Cardiac septum (tissue), 1 donor: Measurements from ENCODE around the gene TIMELESS. TPM values are rescaled to one million over a fixed set of nuclear protein-coding genes. Genes with fewer than 3 reads are reported as not detected.
"Not testable (repeated sequence)": the region's sequence is repeated elsewhere in the genome, so short reads cannot be mapped to it uniquely, and the experiment has no call there.

ENCODE experiments used
- DNase-seq: peaks from one replicate; pipeline ENCODE4 v3.0.0-alpha.2; 2020; ENCODE audit warnings: low spot score
- intact Hi-C: fragments of 100-400 bp; cut with DNase I; formaldehyde crosslinking; loops from one replicate; pipeline ENCODE4 v1.14.0; 2022
- long read RNA-seq: library from polyadenylated mRNA; unstranded; transcript quantifications from one replicate; pipeline ENCODE4 v2.0.0, GENCODE V29; 2021
- total RNA-seq: library from RNA; stranded (reverse); fragmentation: NEBNext Ultra II Directional; extraction: Animal tissue kit (Norgen Biotek cat#: 25700); gene quantifications from one replicate; pipeline ENCODE4 v1.2.1, GENCODE V29; 2021
- donor health status: DM: no; HTN: no; CAD: no.

The TIMELESS gene, protein sequence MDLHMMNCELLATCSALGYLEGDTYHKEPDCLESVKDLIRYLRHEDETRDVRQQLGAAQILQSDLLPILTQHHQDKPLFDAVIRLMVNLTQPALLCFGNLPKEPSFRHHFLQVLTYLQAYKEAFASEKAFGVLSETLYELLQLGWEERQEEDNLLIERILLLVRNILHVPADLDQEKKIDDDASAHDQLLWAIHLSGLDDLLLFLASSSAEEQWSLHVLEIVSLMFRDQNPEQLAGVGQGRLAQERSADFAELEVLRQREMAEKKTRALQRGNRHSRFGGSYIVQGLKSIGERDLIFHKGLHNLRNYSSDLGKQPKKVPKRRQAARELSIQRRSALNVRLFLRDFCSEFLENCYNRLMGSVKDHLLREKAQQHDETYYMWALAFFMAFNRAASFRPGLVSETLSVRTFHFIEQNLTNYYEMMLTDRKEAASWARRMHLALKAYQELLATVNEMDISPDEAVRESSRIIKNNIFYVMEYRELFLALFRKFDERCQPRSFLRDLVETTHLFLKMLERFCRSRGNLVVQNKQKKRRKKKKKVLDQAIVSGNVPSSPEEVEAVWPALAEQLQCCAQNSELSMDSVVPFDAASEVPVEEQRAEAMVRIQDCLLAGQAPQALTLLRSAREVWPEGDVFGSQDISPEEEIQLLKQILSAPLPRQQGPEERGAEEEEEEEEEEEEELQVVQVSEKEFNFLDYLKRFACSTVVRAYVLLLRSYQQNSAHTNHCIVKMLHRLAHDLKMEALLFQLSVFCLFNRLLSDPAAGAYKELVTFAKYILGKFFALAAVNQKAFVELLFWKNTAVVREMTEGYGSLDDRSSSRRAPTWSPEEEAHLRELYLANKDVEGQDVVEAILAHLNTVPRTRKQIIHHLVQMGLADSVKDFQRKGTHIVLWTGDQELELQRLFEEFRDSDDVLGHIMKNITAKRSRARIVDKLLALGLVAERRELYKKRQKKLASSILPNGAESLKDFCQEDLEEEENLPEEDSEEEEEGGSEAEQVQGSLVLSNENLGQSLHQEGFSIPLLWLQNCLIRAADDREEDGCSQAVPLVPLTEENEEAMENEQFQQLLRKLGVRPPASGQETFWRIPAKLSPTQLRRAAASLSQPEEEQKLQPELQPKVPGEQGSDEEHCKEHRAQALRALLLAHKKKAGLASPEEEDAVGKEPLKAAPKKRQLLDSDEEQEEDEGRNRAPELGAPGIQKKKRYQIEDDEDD
- 2.0 TPM for total RNA-seq
- long read RNA-seq, full-length matches to known transcripts = 2 of 4 reads
- long read RNA-seq, partial matches to known transcripts = 1 of 4 reads
- long read RNA-seq, other reads (novel, unspliced or antisense) = 1 of 4 reads

DNA sequence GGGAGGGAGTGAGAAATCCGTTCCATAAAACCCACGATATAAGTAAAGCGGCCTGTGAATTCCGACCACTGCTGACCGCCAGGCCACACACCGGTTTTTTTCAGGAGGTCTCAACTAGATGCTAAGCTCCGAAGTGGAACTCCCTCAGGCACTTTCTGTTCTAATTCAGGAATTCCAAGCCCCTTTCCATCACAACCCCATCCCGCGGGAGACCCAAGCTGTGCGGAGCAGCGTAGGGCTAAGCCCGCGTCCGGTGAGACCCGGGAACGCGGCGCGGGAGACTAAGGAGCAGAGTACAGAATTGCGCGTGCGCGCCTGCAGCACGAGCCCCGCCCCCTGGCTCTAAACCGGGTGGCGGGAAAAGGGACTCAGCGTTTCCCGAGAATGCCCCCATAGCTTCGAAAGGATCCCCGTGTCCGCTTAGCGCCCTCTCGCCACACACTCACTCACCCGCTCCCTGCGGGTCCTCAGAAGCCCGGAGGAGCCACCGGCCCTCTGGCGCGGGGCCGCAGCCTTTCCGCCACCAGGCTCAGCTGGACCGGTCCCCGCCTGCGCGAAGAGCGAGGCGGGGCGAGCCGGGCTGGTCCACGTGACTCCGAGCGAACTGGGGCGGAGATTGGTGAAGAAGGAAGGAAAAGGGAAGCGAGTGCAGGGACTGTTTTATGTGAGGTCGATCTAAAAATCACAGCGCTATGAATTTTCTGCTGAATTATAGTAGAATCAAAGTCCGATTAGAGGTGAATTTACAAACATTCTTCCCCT is at the start of gene TIMELESS:
Gene TIMELESS, minus strand, starts transcription at position 567 of the 762 bp plus-strand sequence. CDS start 15,256 bp downstream, outside the sequence.
- intact Hi-C loops = loop anchor here (5.0 kb wide), 1 partner anchor 87 kb away; the partner anchor contains the start of genes APOF and STAT2
- peak; percentile 96 for DNase-seq

DNA sequence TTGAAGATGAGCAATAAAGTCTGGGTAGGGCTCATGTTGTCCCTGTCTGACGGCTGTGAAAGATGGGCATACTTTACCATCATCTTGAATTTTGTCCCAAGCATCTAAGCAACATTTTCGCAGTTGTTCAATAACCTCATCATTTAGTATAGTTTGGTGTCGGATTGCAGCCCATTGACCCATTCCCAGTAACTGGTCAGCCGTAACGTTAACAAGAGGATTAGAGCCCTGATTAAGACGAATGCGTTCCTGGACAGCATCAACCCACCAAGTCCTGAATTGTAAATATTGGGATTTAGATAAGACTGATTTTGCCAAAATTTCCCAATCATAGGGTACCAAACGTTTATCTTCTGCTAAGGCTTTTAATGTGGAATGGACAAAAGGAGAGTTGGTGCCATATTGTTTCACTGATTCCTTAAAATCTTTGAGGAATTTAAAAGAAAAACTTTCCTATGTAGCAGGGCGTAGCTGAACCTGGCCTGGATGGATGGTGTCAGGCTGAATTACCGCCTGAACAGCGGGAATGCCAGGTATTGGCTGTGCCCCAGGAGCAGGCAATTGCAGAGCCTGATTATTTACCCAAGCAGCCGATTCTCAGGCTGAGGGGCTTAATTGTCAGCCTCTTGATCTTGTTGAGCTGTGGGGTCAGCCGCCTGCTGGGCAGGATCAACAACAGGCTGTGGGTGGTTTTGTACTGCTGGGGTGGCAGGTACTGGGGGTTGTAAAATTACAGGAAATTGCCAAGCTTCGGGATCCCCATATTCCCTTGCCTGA is 49.1 kb upstream of the TIMELESS start:
- DNase-seq = peak; percentile 27
- intact Hi-C loops = not testable (repeated sequence)

DNA sequence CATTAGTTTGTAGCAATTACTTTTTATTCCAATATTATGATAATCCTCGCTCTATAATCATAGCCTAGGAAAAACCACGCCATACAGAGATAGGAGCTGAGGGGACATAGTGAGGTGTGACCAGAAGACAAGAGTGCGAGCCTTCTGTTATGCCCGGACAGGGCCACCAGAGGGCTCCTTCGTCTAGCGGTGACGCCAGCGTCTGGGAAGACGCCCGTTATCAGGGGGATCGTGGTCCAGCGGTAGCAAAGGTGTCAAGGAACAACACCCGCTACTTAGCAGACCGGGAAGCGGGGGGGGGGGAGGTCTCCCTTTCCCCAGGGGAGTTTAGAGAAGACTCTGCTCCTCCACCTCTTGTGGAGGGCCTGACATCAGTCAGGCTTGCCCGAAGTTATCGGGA is 47.5 kb upstream of the TIMELESS start:
- peak; percentile 82 for DNase-seq
- intact Hi-C loops = not testable (repeated sequence)

DNA sequence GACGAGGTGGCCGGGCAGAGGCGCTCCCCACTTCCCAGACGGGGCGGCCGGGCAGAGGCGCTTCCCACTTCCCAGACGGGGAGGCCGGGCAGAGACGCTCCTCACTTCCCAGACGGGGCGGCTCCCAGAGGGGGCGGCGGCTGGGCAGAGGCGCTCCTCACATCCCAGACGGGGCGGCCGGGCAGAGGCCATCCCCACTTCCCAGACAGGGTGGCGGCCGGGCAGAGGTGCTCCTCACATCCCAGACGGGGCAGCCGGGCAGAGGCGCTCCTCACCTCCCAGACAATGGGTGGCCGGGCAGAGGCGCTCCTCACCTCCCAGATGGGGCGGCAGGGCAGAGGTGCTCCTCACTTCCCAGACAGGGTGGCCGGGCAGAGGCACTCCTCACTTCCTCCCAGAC is 45.3 kb upstream of the TIMELESS start:
- intact Hi-C loops, DNase-seq: not testable (repeated sequence)

DNA sequence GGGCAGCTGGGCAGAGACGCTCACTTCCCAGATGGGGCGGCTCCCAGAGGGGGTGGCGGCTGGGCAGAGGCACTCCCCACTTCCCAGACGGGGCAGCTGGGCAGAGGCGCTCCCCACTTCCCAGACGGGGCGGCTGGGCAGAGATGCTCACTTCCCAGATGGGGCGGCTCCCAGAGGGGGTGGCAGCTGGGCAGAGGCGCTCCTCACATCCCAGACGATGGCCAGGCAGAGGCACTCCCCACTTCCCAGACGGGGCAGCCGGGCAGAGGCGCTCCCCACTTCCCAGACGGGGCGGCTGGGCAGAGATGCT is 44.8 kb upstream of the TIMELESS start:
- DNase-seq, intact Hi-C loops: not testable (repeated sequence)

DNA sequence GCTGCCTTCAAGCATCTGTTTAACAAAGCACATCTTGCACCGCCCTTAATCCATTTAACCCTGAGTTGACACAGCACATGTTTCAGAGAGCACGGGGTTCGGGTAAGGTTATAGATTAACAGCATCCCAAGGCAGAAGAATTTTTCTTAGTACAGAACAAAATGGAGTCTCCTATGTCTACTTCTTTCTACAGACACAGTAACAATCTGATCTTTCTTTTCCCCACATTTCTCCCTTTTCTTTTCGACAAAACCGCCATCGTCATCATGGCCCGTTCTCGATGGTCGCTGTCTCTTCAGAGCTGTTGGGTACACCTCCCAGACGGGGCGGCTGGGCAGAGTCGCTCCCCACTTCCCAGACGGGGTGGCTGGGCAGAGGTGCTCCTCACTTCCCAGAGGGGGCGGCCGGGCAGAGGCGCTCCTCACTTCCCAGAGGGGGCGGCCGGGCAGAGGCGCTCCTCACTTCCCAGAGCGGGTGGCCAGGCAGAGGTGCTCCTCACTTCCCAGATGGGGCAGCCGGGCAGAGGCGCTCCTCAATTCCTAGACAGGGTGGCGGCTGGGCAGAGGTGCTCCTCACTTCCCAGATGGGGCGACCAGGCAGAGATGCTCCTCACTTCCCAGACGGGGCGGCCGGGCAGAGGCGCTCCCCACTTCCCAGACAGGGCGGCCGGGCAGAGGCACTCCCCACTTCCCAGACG is 44.3 kb upstream of the TIMELESS start:
- DNase-seq, intact Hi-C loops: not testable (repeated sequence)

DNA sequence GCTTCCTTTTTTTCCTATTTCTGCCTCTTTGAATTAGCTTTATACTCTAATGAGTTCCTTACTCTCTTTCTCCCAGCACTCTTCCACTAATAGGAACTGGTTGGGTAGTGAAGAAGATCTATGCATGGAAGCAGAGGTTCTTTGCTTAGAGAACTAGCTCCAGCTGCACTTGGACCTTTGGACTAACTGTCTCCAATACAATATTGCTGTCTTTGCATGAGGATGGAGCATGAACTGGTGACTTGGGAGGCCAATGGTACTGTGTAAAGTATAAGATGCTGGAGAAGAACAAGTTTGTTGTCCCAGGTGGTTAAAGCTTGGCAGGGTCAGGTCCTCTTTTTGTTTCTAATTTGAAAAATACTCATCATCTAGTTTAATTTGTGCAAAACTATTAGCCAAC is 41.1 kb upstream of the TIMELESS start:
- intact Hi-C loops = no loop called here
- DNase-seq = no peak

DNA sequence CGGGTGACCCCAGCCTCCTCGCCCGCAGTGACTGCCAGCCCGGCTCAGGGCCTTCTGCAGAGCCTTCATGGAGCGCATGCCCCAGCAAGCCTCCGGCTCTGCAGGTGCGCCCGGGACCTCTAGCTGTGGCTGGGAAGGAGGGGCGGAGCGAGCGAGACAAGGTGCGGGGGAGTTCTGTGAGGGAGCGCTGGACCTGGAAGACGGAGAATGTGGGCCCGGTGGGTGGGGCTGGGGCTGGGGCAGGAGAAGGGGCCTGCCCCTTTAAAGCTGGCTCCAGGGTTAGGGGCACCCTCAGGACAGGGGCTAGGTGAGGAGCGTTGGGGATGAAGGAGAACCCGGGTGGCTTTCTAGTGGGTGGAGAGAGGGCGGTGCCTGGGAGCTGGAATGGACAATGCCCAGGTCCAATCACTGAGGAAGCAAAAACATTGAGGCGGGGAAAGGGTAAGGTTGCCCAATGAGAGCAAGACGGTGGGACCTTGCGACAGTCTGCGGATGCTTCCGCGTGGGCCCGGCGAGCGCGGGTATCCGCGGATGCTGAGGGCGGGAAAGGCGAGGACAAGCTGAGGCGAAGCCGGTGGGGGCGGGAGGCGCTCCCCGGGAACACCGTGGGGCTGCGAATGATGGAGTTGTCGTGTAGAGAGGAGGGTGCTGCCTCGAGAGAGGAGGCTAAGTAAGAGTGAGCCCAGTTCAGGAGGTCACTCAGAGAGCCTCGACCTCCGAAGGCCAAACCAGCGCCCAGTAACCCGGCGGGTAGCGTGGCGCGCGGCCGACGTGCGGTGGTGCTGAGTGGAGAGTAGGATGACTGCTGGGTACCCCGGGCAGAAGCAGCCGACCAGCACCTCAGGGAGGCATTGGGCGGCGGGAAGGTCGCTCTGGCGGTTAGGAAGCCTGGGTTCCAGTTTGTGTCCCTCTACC is 39.1 kb upstream of the TIMELESS start, which contains the start of gene GLS2:
Gene GLS2, minus strand, starts transcription at position 121 of the 915 bp plus-strand sequence. Its CDS starts 43 bp downstream, at position 78.
- DNase-seq = peak; percentile 86
- intact Hi-C loops = no loop called here

DNA sequence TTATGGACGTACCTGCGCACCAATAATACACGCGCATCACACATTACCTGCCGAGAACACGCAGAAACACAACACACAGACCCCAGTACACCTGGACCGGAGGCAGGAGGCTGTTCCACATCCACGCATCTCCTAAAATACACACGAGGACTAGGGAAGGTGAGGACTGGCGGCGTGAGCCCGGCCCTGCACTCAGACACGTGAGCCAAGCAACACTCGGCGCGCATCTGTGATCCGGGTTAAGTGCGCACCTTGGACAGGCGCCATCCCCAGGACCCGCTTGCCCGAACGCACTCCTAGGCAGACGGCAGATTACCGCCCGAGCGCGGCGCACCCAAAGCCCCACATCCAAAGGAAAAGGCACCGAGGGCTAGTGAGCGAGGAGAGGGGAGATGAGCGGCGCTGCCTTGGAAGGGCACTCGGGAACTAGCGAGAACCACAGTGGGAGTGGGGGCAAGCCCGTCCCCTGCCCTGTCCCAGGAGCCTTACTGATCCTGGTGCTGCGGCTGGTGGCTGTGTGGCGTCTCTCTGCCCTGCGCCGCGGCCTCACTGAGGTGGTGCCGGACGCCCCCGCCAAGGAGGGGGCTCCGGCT is 38.3 kb upstream of the TIMELESS start:
- intact Hi-C loops = no loop called here
- no peak for DNase-seq

DNA sequence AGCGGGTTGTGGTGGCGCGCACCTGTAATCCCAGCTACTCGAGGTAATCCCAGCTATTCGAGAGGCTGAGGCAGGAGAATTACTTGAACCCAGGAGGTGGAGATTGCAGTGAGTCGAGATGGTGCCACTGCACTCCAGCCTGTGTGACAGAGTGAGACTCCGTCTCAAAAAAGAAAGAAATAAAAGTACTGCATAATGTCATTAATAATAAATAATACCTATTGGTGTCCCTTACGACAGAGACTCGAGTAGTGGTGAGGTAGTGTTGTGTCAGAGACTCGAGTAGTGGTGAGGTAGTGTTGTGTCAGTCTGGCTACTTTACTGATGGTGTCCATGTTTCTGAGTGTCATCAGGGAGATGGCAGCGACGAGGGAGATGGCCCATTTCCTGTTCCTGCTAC is 37.5 kb upstream of the TIMELESS start:
- DNase-seq = no peak
- intact Hi-C loops = no loop called here

DNA sequence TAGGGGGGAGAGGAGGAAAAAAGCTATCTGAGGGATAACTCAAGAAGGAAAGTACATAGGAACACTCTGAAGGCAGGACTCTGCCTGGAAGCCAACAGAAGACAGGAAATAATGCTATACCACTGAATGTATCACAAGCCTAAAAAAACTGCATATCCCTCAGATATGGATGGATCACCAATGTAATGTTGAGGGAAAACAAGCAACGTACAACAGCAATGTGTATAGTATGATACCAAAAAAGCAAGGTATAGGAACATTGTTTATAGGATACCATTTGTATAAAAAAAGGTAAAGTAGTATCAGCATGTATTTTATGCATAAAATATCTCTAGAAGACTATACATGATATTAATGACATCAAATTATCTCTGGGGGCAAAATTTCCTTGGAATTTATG is 35.3 kb upstream of the TIMELESS start:
- no peak for DNase-seq
- intact Hi-C loops = no loop called here

DNA sequence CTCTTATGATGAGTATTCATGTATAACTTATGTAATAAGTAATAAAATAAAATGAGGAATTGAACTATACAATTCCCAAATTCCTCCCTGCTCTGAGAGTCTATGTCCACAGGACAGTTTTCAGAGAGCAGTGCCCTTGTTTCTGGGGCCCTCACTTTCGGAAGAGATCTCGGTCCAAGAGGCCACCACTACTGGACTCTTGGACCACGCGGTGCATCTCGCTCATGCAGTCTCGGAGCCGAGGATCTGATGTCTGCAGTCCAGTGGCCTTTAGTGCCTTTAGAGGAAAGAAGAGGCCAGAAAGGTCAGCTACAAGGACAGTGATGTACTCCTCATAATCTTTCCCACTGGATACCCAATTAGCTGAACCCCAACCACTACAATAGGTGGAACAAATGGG is 30.4 kb upstream of the TIMELESS start:
- intact Hi-C loops = no loop called here
- no peak for DNase-seq

DNA sequence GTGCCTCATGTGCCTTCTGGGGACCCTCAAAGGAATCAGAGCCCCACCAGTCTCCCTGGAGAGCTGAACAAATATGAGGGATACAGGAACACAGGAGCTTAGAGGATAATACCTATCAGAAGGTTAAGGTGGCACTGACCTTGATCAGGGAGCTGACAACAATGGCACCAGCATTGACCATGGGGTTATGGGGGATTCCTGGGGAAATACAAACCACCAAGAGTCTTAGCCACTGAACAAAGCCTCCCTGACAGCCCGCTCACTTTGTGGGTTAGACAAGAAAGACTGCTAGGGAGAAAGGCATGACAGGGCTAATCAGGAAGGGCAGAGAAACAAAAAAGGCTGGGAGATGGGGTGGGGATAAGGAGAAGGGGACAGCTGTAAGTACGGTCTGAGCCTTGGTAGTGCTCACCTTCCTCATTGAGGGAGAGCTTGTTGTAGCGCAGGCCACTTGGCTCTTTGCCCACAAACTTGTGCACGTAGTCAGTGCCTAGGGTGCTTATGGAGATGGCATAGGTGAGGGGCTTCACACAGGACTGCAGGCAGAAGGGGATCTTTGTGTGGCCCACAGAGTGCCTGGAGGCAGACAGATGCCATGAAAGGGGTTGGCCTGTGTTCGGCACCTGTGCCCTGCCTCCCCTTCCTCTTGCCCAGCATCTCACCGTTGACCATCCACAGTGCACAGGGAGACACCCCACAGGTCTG is 28.4 kb upstream of the TIMELESS start:
- no peak for DNase-seq
- intact Hi-C loops = no loop called here

DNA sequence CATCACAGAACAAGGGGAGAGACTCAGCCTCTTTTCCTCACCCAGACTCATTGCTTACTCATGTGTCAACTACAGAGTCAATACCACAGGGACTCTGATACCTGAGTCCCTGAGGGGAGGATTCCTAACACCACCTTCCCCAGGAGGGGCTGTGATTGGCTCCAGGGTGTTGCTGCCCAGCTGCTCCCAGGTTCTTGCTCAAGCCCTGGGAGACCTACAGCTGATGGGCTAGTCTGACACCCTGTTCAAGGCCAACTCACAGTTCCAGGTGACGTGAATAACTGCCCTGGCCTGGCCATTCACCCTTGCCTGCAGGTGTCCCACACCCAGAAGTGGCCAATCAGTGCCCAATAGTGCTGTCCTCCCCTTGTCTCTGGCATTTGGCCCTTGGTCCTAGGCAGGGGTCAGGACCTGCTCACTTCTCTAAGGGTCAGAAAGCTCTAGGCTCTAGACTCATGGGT is 27.8 kb upstream of the TIMELESS start:
- DNase-seq = no peak
- intact Hi-C loops = no loop called here

DNA sequence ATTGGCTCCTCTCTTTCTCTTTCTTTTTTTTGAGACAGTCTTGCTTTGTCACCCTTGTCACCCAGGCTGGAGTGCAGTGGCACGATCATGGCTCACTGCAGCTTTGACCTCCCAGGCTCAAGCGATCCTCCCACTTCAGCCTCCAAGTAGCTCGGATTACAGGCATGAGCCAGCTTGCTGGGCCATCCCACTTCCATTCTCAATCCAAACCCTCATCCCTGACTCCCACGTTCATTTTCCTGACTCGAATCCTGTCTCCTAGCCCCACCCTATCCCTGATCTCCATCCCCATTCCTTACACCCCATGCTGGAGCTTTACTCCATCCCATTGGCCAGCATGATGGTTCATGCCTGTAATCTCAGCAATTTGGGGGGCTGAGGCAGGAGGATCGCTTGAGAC is 26.9 kb upstream of the TIMELESS start:
- intact Hi-C loops = no loop called here
- no peak for DNase-seq

DNA sequence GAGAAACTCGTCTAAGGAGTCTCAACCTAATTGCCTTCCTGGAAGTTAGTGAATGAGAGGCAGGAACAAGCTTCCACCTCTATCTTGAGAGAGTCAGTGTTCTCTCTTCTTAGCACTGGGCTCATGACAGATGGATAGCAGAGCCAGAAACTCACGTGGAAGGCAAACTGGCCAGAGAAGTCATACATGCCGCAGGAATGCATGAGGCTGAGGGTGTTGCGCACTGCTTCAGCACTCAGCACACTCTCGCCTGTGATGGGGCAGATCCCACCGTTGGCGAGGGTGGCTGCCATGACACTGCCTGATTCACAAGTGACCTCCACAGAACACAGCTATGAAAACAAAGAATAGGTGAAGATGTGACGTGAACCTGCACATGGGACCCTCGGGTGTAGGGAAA is 25.2 kb upstream of the TIMELESS start:
- DNase-seq = no peak
- intact Hi-C loops = no loop called here
